ENCODE measurements around the gene SIPA1. TPM values are rescaled to one million over a fixed set of nuclear protein-coding genes. Genes with fewer than 3 reads are reported as not detected.
A peak's percentile ranks its signal among the peaks of the same experiment; 100 is the strongest.

Gene SIPA1
- total RNA-seq, 1 experiment from 2014 or later, result 65.4 TPM

DNA sequence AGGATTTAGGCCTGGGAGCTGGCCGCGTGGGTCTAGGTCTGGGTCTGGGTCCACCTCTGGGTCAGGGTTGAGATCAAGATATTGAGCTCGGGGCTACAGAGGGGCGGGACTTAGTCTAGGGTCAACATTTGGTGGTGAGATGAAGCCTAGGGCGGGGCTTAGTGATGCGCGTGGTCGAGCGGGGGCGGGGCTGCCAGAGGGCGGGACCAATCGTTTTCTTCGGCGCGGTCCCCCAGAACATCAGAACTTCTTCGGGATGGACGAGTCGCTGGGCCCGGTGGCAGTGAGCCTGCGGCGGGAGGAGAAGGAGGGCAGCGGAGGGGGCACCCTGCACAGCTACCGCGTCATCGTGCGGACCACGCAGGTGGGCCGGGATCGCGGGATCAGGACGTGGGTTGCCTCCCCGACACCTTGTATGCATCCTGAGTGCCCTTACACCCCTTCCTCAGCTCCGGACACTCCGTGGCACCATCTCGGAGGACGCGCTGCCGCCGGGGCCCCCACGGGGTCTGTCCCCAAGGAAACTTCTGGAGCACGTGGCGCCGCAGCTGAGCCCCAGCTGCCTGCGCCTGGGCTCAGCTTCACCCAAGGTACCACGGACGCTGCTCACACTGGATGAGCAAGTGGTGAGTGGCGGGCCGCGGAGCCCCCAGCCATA, 4.2 kb downstream of the SIPA1 start (continued):
- TF ChIP-seq, protein P1, sequence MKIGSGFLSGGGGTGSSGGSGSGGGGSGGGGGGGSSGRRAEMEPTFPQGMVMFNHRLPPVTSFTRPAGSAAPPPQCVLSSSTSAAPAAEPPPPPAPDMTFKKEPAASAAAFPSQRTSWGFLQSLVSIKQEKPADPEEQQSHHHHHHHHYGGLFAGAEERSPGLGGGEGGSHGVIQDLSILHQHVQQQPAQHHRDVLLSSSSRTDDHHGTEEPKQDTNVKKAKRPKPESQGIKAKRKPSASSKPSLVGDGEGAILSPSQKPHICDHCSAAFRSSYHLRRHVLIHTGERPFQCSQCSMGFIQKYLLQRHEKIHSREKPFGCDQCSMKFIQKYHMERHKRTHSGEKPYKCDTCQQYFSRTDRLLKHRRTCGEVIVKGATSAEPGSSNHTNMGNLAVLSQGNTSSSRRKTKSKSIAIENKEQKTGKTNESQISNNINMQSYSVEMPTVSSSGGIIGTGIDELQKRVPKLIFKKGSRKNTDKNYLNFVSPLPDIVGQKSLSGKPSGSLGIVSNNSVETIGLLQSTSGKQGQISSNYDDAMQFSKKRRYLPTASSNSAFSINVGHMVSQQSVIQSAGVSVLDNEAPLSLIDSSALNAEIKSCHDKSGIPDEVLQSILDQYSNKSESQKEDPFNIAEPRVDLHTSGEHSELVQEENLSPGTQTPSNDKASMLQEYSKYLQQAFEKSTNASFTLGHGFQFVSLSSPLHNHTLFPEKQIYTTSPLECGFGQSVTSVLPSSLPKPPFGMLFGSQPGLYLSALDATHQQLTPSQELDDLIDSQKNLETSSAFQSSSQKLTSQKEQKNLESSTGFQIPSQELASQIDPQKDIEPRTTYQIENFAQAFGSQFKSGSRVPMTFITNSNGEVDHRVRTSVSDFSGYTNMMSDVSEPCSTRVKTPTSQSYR (CRISPR knock-in tag; IDR thresholded peaks at IDR 0.05), result no peak
- TF ChIP-seq ZNF416 (CRISPR knock-in tag; IDR thresholded peaks at IDR 0.05) (no peak), NR2C2 (CRISPR knock-in tag; IDR thresholded peaks at IDR 0.05) (no peak), ARID4B (CRISPR knock-in tag; IDR thresholded peaks at IDR 0.05; ENCODE audit: borderline replicate concordance) (no peak), ZNF232 (CRISPR knock-in tag; IDR thresholded peaks at IDR 0.05) (no peak), ZNF263 (CRISPR knock-in tag; IDR thresholded peaks at IDR 0.05; ENCODE audit: low read depth) (no peak), FOXJ3 (CRISPR knock-in tag; IDR thresholded peaks at IDR 0.05; ENCODE audit: borderline replicate concordance) (no peak), USF2 (CRISPR knock-in tag; IDR thresholded peaks at IDR 0.05) (0 out of 2 replicates have a peak, but pooled peaks have one; percentile 25), NFYB (CRISPR knock-in tag; conservative IDR thresholded peaks at IDR 0.05; ENCODE audit: low read depth) (peak; percentile 54)
- TF ChIP-seq, protein P2, sequence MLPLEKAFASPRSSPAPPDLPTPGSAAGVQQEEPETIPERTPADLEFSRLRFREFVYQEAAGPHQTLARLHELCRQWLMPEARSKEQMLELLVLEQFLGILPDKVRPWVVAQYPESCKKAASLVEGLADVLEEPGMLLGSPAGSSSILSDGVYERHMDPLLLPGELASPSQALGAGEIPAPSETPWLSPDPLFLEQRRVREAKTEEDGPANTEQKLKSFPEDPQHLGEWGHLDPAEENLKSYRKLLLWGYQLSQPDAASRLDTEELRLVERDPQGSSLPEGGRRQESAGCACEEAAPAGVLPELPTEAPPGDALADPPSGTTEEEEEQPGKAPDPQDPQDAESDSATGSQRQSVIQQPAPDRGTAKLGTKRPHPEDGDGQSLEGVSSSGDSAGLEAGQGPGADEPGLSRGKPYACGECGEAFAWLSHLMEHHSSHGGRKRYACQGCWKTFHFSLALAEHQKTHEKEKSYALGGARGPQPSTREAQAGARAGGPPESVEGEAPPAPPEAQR (CRISPR knock-in tag; IDR thresholded peaks at IDR 0.05), result no peak

DNA sequence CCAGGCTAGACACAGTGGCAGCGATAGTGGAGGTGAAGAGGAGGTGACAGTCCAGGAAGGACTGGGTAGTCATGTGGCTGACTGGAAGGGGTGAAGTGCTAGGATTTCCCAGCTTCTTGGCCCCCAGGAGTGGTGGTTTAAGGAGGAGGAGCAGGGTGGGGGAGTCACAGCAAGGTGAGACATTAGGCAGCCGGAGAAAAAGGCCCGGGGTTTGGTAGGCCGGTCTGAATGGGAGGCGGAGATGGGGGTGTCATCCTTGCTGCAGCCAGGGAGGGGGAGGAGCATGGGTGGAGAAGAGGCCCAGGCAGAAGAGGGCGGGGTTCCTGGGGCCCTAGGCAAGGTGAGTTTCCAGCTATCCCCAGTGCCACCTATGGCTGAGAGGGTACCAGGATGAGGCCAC, 6.1 kb downstream of the SIPA1 start:
- DNase-seq (ENCODE audit: low spot score), result peak; percentile 59
- peak overlapping the region; percentile 50; the same call in 1 of the 2 replicates for H3K27ac Mint-ChIP-seq
- H3K36me3 Mint-ChIP-seq, result no peaks in the 10 kb centered on the region
- ChIA-PET POLR2A (interaction anchor here (0.5 kb wide), 1 partner anchor 1751 kb away, joined by 3 read pairs; no protein-coding TSS in a partner anchor), CTCF (interaction anchor here (1.8 to 1.9 kb wide), 2 partner anchors 18 to 37 kb away, joined by 5 to 9 read pairs; no protein-coding TSS in a partner anchor)
- H3K4me3 Mint-ChIP-seq, result peak overlapping the region; percentile 53; the same call in 1 of the 2 replicates
- ATAC-seq, result peak; percentile 40
- peaks cover 3% of the 10 kb centered on the region; the same call in 1 of the 2 replicates for H3K27me3 Mint-ChIP-seq (ENCODE audit: low read depth)
- H3K4me1 Mint-ChIP-seq, result peaks cover 24% of the 10 kb centered on the region
- no peaks in the 10 kb centered on the region for H3K9me3 Mint-ChIP-seq
- TF ChIP-seq AR (CRISPR knock-in tag; IDR thresholded peaks at IDR 0.05), result no peak
- TF ChIP-seq SOX15 (CRISPR knock-in tag; IDR thresholded peaks at IDR 0.05), result no peak
- no peak for TF ChIP-seq ZNF512 (CRISPR knock-in tag; IDR thresholded peaks at IDR 0.05; ENCODE audit: borderline replicate concordance)
- no peak for TF ChIP-seq TCF7 (CRISPR knock-in tag; IDR thresholded peaks at IDR 0.05; ENCODE audit: low read depth)
- no peak for TF ChIP-seq FOXJ3 (CRISPR knock-in tag; IDR thresholded peaks at IDR 0.05; ENCODE audit: borderline replicate concordance)
- TF ChIP-seq NFE2L1 (CRISPR knock-in tag; IDR thresholded peaks at IDR 0.05), result no peak
- no peak for TF ChIP-seq HMGA2 (CRISPR knock-in tag; IDR thresholded peaks at IDR 0.05)
- no peak for TF ChIP-seq GRHL2 (CRISPR knock-in tag; IDR thresholded peaks at IDR 0.05; ENCODE audit: insufficient replicate concordance, severe bottlenecking)
- TF ChIP-seq NFYB (CRISPR knock-in tag; conservative IDR thresholded peaks at IDR 0.05; ENCODE audit: low read depth), result no peak
- TF ChIP-seq ATF6 (CRISPR knock-in tag; IDR thresholded peaks at IDR 0.05), result no peak

Data from WTC11 (cell line).